PC-3 (cell line): ENCODE results near the gene GPR108. TPM values are rescaled to one million over a fixed set of nuclear protein-coding genes. Genes with fewer than 3 reads are reported as not detected.

Experiments
- ATAC-seq: fragments of 200-7000 bp; cut with Tn5 transposase; 2 replicates; pipeline ENCODE4 v1.9.1; 2020; ENCODE audit warnings: mild to moderate bottlenecking, moderate library complexity
- BruUV-seq: library from RNA; stranded (reverse); fragments of 400-500 nt; replicated peaks from 2 replicates; lab custom pipeline; 2021; lab: Mats Ljungman, UMichigan
- CTCF ChIA-PET: fragments of 300-600 bp; sonication (Branson Sonifier 250); formaldehyde crosslinking; loops from one replicate; lab custom pipeline; 2022; ENCODE audit warnings: antibody characterized with exemption; lab: Charles Lee
- POLR2A ChIA-PET: fragments of 300-600 bp; sonication (Branson Sonifier 250); formaldehyde crosslinking; loops from one replicate; lab custom pipeline; 2022; ENCODE audit warnings: antibody characterized with exemption; ENCODE audit not compliant: unreplicated experiment; lab: Charles Lee
- DNase-seq: peaks from one replicate; pipeline ENCODE4 v3.0.0-alpha.2; 2015
- H2AFZ ChIP-seq: fragments of 300-600 bp; sonication (generic); 2 replicates; pipeline ENCODE4 v1.6.0; 2016; ENCODE audit warnings: antibody characterized with exemption, low read length
- H3F3A ChIP-seq: fragments of 300-600 bp; sonication (generic); one replicate; pipeline ENCODE4 v1.6.0; 2017; ENCODE audit warnings: antibody characterized with exemption, low read length, control low read depth, mild to moderate bottlenecking; ENCODE audit not compliant: unreplicated experiment
- H3K27ac ChIP-seq: fragments of 300-600 bp; sonication (generic); 2 replicates; pipeline ENCODE4 v1.5.1; 2016; ENCODE audit warnings: mild to moderate bottlenecking, low read length
- H3K27me3 ChIP-seq: fragments of 300-600 bp; sonication (generic); 2 replicates; pipeline ENCODE4 v1.6.1; 2016; ENCODE audit warnings: low read length, mixed read lengths
- H3K36me3 ChIP-seq: fragments of 300-600 bp; sonication (generic); 2 replicates; pipeline ENCODE4 v1.6.1; 2016; ENCODE audit warnings: low read depth, mixed run types, low read length, mixed read lengths
- H3K4me1 ChIP-seq: fragments of 300-600 bp; sonication (generic); 2 replicates; pipeline ENCODE4 v1.5.1; 2016; ENCODE audit warnings: low read length; ENCODE audit not compliant: insufficient read depth
- H3K4me2 ChIP-seq: fragments of 300-600 bp; sonication (generic); 2 replicates; pipeline ENCODE4 v1.6.0; 2016; ENCODE audit warnings: low read length
- H3K4me3 ChIP-seq: fragments of 300-600 bp; sonication (generic); 2 replicates; pipeline ENCODE4 v1.5.1; 2016; ENCODE audit warnings: mild to moderate bottlenecking, low read length, mixed read lengths
- H3K79me2 ChIP-seq: fragments of 300-600 bp; sonication (generic); 2 replicates; pipeline ENCODE4 v1.6.1; 2017; ENCODE audit warnings: low read length, mixed read lengths
- H3K9ac ChIP-seq: fragments of 300-600 bp; sonication (generic); 2 replicates; pipeline ENCODE4 v1.6.0; 2016; ENCODE audit warnings: mild to moderate bottlenecking, low read length
- H3K9me2 ChIP-seq: fragments of 300-600 bp; sonication (generic); replicated peaks from 2 replicates; pipeline ENCODE4 v1.6.1; 2016; ENCODE audit warnings: mixed run types, low read length, mixed read lengths
- H3K9me3 ChIP-seq: fragments of 300-600 bp; sonication (generic); 2 replicates; pipeline ENCODE4 v1.6.1; 2016; ENCODE audit warnings: low read length, mixed read lengths
- H4K20me1 ChIP-seq: fragments of 300-600 bp; sonication (generic); 2 replicates; pipeline ENCODE4 v1.6.1; 2016; ENCODE audit warnings: low read length, mixed read lengths
- EZH2 ChIP-seq: fragments of 300-600 bp; sonication (generic); IDR thresholded peaks from one replicate; pipeline ENCODE4 v1.6.1; 2017; ENCODE audit warnings: antibody characterized with exemption, mild to moderate bottlenecking, low read length; ENCODE audit not compliant: unreplicated experiment
- EZH2phosphoT487 ChIP-seq: fragments of 300-600 bp; sonication (generic); IDR thresholded peaks from 2 replicates; pipeline ENCODE4 v1.6.1; 2018; ENCODE audit warnings: mild to moderate bottlenecking, antibody characterized with exemption, low read length, borderline replicate concordance
- intact Hi-C: fragments of 100-400 bp; cut with micrococcal nuclease; formaldehyde crosslinking; loops from 2 replicates; pipeline ENCODE4 v1.9.0; 2023
- total RNA-seq: library from RNA; depleted of rRNA; stranded (reverse); fragments of >200 nt; gene quantifications from 2 replicates; pipeline ENCODE4 v1.2.3, GENCODE V29; 2014
- TF ChIP-seq, protein P1 (sequence below): fragments of 300-600 bp; sonication (generic); conservative IDR thresholded peaks from 2 replicates; pipeline ENCODE4 v1.5.1; 2017; ENCODE audit warnings: antibody characterized with exemption, low read depth, mild to moderate bottlenecking, low read length

The GPR108 gene
- total RNA-seq, 1 experiment from 2014 or later: 78.7 TPM

- no peaks in the 10 kb centered on the region for H3K4me1 ChIP-seq
- no peak overlapping the region for H3K4me3 ChIP-seq
- no peak overlapping the region for H3K27ac ChIP-seq
- H3K9me2 ChIP-seq: no peaks in the 10 kb centered on the region
- H3K4me2 ChIP-seq: no peak overlapping the region
- BruUV-seq: no TSS peak
- POLR2A ChIA-PET: no interaction called here
- no peaks in the 10 kb centered on the region for H3K27me3 ChIP-seq
- intact Hi-C loops: no loop called here
- no peak overlapping the region for H3K9ac ChIP-seq
- no peak overlapping the region for H2AFZ ChIP-seq
- no peaks in the 10 kb centered on the region for H3F3A ChIP-seq
- H3K79me2 ChIP-seq: no peaks in the 10 kb centered on the region
- no peaks in the 10 kb centered on the region for H3K9me3 ChIP-seq
- CTCF ChIA-PET: no interaction called here
- TF ChIP-seq EZH2phosphoT487 (no peak), EZH2 (no peak)
- TF ChIP-seq, protein P1, sequence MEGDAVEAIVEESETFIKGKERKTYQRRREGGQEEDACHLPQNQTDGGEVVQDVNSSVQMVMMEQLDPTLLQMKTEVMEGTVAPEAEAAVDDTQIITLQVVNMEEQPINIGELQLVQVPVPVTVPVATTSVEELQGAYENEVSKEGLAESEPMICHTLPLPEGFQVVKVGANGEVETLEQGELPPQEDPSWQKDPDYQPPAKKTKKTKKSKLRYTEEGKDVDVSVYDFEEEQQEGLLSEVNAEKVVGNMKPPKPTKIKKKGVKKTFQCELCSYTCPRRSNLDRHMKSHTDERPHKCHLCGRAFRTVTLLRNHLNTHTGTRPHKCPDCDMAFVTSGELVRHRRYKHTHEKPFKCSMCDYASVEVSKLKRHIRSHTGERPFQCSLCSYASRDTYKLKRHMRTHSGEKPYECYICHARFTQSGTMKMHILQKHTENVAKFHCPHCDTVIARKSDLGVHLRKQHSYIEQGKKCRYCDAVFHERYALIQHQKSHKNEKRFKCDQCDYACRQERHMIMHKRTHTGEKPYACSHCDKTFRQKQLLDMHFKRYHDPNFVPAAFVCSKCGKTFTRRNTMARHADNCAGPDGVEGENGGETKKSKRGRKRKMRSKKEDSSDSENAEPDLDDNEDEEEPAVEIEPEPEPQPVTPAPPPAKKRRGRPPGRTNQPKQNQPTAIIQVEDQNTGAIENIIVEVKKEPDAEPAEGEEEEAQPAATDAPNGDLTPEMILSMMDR: no peak
- no peaks in the 10 kb centered on the region for H4K20me1 ChIP-seq
- ATAC-seq: no peak
- DNase-seq: no peak
- H3K36me3 ChIP-seq: no peaks in the 10 kb centered on the region
These were observed 20.8 kb downstream of the GPR108 start for GRCh38 chr19:6716610-6716970.

DNA sequence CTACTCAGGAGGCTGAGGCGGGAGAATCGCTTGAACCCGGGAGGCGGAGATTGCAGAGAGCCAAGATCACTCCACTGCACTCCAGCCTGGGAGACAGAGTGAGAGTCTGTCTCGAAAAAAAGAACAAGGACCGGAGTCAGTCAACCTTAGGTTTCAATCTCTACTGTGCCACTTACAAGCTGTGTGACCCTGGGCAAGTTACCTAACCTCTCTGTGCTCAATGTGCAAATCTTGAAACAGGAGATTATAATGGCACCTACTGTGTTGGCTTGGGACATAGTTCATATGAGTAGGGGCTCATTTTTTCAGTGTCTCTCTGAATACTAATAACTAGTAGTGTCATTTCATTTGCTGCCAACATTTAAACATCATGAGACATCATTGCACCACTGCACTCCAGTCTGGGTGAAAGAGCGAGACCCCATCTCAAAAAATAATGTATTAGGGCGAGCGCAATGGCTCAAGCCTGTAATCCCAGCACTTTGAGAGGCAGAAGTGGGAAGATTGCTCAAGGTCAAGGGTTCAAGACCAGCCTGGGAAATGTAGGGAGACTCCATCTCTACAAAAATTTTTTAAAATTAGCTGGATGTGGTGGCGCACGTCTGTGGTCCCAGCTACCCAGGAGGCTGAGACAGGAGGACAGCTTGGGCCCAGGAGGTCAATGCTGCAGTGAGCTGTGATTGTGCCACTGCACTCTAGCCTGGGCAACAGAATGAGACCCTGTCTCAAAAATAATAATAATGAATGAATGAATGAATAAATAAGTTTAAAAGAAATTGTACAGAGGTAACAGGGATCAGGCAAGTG, 22.4 kb downstream of the GPR108 start:
- Histone ChIP-seq H3K9ac (no peak overlapping the region), H2AFZ (no peak overlapping the region), H3K79me2 (no peaks in the 10 kb centered on the region), H3K4me1 (no peaks in the 10 kb centered on the region), H3K9me2 (no peaks in the 10 kb centered on the region), H3K4me2 (no peak overlapping the region), H3K27me3 (peaks cover 14% of the 10 kb centered on the region), H3K36me3 (no peaks in the 10 kb centered on the region), H4K20me1 (no peaks in the 10 kb centered on the region), H3K27ac (no peak overlapping the region), H3K4me3 (no peak overlapping the region), H3K9me3 (no peaks in the 10 kb centered on the region), H3F3A (no peaks in the 10 kb centered on the region)
- intact Hi-C loops: no loop called here
- TF ChIP-seq, protein P1: no peak
- TF ChIP-seq EZH2phosphoT487: no peak
- no peak for TF ChIP-seq EZH2
- ATAC-seq (no peak), DNase-seq (no peak)
- ChIA-PET POLR2A (interaction anchor here (0.6 kb wide), 1 partner anchor 147 kb away, joined by 4 read pairs; no protein-coding TSS in a partner anchor), CTCF (no interaction called here)
- no TSS peak for BruUV-seq
